Activated CD4-positive, CD25-positive, alpha-beta regulatory T cell treated with anti-CD3 and anti-CD28 coated beads, Interleukin-2, amount 50 U/mL, for 24 hours (primary cell): ENCODE results near the gene SLC25A43.
"Not testable (repeated sequence)": the region's sequence is repeated elsewhere in the genome, so short reads cannot be mapped to it uniquely, and the experiment has no call there.

Experiments used
- ATAC-seq, 2 donors: fragments of 150-1000 bp; cut with Tn5 transposase; one replicate each; pipeline ENCODE4 v1.10.0; 2021; ENCODE audit warnings: mild to moderate bottlenecking in 1 of 2, moderate library complexity in 1 of 2

SLC25A43 gene

GRCh38 chrX:119468551-119469312, 69.6 kb downstream of the SLC25A43 start:
- peak; percentile 66 to 68 for ATAC-seq

- no peak for ATAC-seq
Measured at GRCh38 chrX:119469313-119469635, 70.1 kb downstream of the SLC25A43 start.

GRCh38 chrX:119474615-119475388, 75.7 kb downstream of the SLC25A43 start:
- ATAC-seq = no peak

- ATAC-seq = peak; percentile 51 to 77
Measured at GRCh38 chrX:119475389-119476101, 76.4 kb downstream of the SLC25A43 start.

GRCh38 chrX:119477812-119478232, 78.7 kb downstream of the SLC25A43 start:
- ATAC-seq = no peak

- ATAC-seq = no peak
Measured at GRCh38 chrX:119478504-119478903, 79.4 kb downstream of the SLC25A43 start.

- ATAC-seq = no peak
Measured at GRCh38 chrX:119479845-119480244, 80.7 kb downstream of the SLC25A43 start.

GRCh38 chrX:119481323-119481801, 82.2 kb downstream of the SLC25A43 start:
- ATAC-seq = no peak

GRCh38 chrX:119482041-119482440, 82.9 kb downstream of the SLC25A43 start:
- no peak for ATAC-seq

- peak; percentile 81 to 83 for ATAC-seq
Measured at GRCh38 chrX:119482481-119483480, 83.6 kb downstream of the SLC25A43 start.

GRCh38 chrX:119486745-119487144, 87.6 kb downstream of the SLC25A43 start:
- ATAC-seq = no peak

GRCh38 chrX:119487766-119488165, 88.6 kb downstream of the SLC25A43 start:
- not testable (repeated sequence) for ATAC-seq

GRCh38 chrX:119488749-119489148, 89.6 kb downstream of the SLC25A43 start:
- ATAC-seq = no peak

GRCh38 chrX:119489212-119490074, 90.3 kb downstream of the SLC25A43 start:
- no peak for ATAC-seq

- no peak for ATAC-seq
Measured at GRCh38 chrX:119492463-119492862, 93.3 kb downstream of the SLC25A43 start.

- ATAC-seq = not testable (repeated sequence)
Measured at GRCh38 chrX:119493851-119494495, 94.8 kb downstream of the SLC25A43 start.

GRCh38 chrX:119495734-119496726, 96.9 kb downstream of the SLC25A43 start:
- peak in 1 of 2 donors; percentile 33 for ATAC-seq

GRCh38 chrX:119497185-119497584, 98.0 kb downstream of the SLC25A43 start:
- no peak for ATAC-seq
